ENCODE results near the gene RBM17.

DNA sequence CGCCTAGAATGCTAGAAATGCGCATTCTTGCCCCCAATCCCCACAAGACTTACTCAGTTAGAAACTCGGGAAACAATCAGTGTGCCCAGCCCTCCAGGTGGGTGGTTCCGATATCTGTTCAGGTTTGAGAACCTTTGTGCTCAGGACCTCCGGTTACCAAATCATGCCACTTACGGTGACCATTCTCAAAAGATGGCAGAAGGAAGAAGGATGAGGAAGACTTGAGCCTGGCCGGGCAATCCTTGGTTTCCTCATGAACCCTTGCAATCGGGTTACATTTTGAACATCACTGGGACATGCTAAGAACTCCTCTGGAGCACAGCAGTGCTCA, 52.1 kb downstream of the RBM17 start:
- TF ChIP-seq POLR2A (IDR thresholded peaks at IDR 0.05; ENCODE audit: low read depth, low read length): no peak
- no peak for TF ChIP-seq POLR2AphosphoS5 (IDR thresholded peaks at IDR 0.05; ENCODE audit: low read depth, low read length)
- no peak for TF ChIP-seq POU2F2 (IDR thresholded peaks at IDR 0.05; ENCODE audit: low read depth, low read length)
- no peak for TF ChIP-seq TAF1 (IDR thresholded peaks at IDR 0.05; ENCODE audit: low read depth, low read length)

Measured in GM12891 (cell line).